Progenitor cell of endocrine pancreas (in vitro differentiated cells): ENCODE results near the gene UBTD1. TPM values are rescaled to one million over a fixed set of nuclear protein-coding genes. Genes with fewer than 3 reads are reported as not detected.
A peak's percentile ranks its signal among the peaks of the same experiment; 100 is the strongest.

Source experiments
- DNase-seq: peaks from one replicate; pipeline ENCODE4 v3.0.0; 2021; ENCODE audit warnings: low spot score; ENCODE audit not compliant: unreplicated experiment
- H3K27ac Mint-ChIP-seq: 2 replicates; pipeline ENCODE4 v1.8.0; 2021; ENCODE audit warnings: mild to moderate bottlenecking, moderate library complexity, mixed read lengths
- H3K27me3 Mint-ChIP-seq: 2 replicates; pipeline ENCODE4 v1.8.0; 2021; ENCODE audit warnings: mixed read lengths
- H3K36me3 Mint-ChIP-seq: 2 replicates; pipeline ENCODE4 v1.8.0; 2022; ENCODE audit warnings: mixed read lengths; ENCODE audit not compliant: insufficient read depth
- H3K4me1 Mint-ChIP-seq: 2 replicates; pipeline ENCODE4 v1.8.0; 2021; ENCODE audit warnings: low read depth, mixed read lengths
- H3K4me3 Mint-ChIP-seq: 2 replicates; pipeline ENCODE4 v1.8.0; 2021; ENCODE audit warnings: low read depth, mild to moderate bottlenecking, moderate library complexity, mixed read lengths
- H3K9me3 Mint-ChIP-seq: 2 replicates; pipeline ENCODE4 v1.8.0; 2021; ENCODE audit warnings: low read depth, mixed read lengths
- total RNA-seq: library from RNA; stranded (reverse); gene quantifications from 2 replicates; pipeline ENCODE4 v1.2.1, GENCODE V29; 2021
- TF ChIP-seq, protein P1 (sequence below): fragments of 200-600 bp; sonication (generic); IDR thresholded peaks from one replicate; pipeline ENCODE4 v1.5.0; 2021; ENCODE audit warnings: antibody characterized with exemption, mild to moderate bottlenecking; ENCODE audit not compliant: unreplicated experiment

UBTD1 gene
- total RNA-seq, 1 donor from 2014 or later: 9.0 TPM

DNA sequence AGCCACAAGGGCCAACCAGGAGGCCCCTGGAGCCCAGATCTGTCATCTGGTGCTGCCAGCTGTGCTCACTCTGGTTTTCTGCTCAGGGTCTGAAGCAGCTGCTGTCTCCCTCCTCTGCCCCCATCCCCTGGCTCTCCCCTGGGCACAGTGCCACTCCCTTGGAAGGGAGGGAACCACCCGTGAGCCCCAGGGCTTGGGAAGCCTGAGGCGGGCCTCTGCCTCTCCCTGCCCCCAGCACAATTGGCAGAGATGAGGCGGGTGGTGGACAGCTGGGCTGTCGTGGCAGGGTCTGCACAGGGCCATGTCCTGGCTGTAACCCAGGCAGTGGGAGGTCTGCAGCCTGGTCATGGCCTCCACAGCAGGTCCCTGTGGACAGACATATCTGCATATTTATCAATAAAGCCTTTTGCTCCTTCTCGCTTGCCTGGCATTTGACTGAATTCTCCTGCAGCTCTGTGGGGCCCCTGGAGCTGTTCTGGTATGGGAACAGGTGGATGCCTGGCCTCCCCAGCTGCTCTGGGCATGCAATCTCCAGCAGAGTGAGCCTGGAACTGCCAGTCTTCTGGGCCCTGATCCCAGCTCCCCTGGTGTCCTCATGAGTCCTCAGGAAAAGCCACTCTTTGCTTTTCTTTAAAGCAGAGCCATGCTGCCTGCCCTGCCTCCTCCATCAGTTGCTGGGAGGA, 72.2 kb downstream of the UBTD1 start:
- no peak overlapping the region for H3K27ac Mint-ChIP-seq
- no peaks in the 10 kb centered on the region for H3K9me3 Mint-ChIP-seq
- no peak overlapping the region for H3K4me3 Mint-ChIP-seq
- H3K27me3 Mint-ChIP-seq: no peaks in the 10 kb centered on the region
- no peaks in the 10 kb centered on the region for H3K4me1 Mint-ChIP-seq
- DNase-seq: no peak
- H3K36me3 Mint-ChIP-seq: no peaks in the 10 kb centered on the region
- TF ChIP-seq, protein P1, sequence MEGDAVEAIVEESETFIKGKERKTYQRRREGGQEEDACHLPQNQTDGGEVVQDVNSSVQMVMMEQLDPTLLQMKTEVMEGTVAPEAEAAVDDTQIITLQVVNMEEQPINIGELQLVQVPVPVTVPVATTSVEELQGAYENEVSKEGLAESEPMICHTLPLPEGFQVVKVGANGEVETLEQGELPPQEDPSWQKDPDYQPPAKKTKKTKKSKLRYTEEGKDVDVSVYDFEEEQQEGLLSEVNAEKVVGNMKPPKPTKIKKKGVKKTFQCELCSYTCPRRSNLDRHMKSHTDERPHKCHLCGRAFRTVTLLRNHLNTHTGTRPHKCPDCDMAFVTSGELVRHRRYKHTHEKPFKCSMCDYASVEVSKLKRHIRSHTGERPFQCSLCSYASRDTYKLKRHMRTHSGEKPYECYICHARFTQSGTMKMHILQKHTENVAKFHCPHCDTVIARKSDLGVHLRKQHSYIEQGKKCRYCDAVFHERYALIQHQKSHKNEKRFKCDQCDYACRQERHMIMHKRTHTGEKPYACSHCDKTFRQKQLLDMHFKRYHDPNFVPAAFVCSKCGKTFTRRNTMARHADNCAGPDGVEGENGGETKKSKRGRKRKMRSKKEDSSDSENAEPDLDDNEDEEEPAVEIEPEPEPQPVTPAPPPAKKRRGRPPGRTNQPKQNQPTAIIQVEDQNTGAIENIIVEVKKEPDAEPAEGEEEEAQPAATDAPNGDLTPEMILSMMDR: no peak

DNA sequence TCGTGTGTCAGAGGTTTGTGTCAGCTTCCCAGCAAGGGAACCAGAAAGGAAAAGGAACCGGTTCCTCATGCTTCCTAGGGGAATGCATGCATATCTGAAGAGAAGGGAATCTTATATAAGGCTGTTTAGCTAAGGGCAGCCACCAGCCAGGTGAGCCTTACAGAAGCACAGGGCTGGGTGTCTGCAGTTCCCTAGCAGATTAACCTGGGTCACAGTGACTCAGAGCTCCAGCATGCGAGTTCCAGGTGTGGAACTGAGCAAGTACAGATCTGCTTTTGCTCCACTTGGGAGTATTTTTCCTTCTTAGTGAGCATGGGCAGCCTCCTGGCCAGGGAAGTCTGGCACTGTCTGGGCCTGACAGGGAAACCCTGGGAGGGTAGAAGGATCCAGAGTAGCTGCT, 72.9 kb downstream of the UBTD1 start:
- DNase-seq: no peak
- no peak overlapping the region for H3K4me3 Mint-ChIP-seq
- H3K36me3 Mint-ChIP-seq: no peaks in the 10 kb centered on the region
- H3K27ac Mint-ChIP-seq: no peak overlapping the region
- no peaks in the 10 kb centered on the region for H3K4me1 Mint-ChIP-seq
- H3K27me3 Mint-ChIP-seq: no peaks in the 10 kb centered on the region
- H3K9me3 Mint-ChIP-seq: no peaks in the 10 kb centered on the region
- TF ChIP-seq, protein P1: no peak

DNA sequence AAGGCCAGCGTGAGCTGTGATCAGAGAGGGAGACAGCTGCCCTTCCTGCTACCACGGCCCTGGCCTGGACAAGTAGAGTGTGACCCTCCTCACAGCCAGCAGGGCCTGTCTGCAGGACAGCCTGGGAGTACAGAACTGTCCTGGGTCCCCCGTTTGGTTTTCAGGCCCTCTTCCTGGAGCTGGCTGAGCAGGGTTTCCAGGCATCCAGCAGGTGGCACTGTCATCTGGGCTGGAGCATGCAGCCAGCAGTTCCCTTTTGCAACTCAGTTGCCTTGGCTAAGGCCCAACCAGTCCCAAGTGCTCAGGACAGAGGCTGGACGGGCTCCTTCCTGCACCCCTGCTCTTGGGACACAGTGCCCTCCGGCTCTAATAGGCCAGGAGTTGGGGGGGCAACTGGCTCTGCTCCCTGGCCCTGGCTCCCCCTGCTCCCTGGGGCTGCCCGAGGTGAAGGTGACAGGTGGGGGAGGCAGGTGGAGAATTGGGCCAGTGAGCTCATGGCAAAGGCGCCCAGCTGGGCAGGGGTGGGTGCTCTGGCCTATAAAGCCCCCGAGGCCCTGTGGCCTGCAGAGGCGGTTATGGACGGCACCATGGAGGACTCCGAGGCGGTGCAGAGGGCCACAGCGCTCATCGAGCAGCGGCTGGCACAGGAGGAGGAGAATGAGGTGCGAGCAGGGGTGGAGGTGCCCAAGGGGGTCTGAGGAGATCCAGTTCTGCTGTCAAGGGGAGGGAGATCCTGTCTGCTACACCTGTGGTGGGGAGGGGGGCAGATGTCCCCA, 73.7 kb downstream of the UBTD1 start, which contains the start of gene ANKRD2:
Gene ANKRD2, plus strand, starts transcription at position 566 of the 776 bp plus-strand sequence. Its CDS starts 10 bp downstream, at position 576.
- H3K27ac Mint-ChIP-seq: no peak within 1 kb of the TSS
- TF ChIP-seq, protein P1: peak; percentile 83
- peak; percentile 55 for DNase-seq
- H3K4me1 Mint-ChIP-seq: no peaks in the 10 kb centered on the region
- no peak within 1 kb of the TSS for H3K4me3 Mint-ChIP-seq
- H3K36me3 Mint-ChIP-seq: no peaks in the 10 kb centered on the region
- no peaks in the 10 kb centered on the region for H3K9me3 Mint-ChIP-seq
- no peaks in the 10 kb centered on the region for H3K27me3 Mint-ChIP-seq

DNA sequence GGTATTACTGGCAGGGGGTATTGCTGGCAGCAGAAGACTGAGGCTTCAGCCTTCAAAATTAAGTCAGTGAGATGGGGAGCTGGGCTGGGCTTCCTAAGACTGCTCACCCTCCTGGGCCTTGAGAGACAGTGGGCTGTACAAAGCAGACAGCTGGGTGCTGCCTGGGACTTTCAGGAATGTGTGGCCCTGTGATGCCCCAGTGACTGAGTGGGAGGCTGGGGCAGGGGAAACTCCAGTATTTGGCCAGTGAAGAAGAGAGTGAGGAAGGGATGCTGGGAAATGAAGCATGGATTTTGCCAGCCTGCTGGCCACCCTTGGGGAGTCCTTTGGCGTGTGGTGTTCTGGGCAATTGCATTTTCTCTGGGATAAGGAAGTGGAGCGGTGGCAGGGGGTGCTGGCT, 74.3 kb downstream of the UBTD1 start:
- TF ChIP-seq, protein P1: no peak
- Mint-ChIP-seq H3K36me3 (no peaks in the 10 kb centered on the region), H3K4me1 (no peaks in the 10 kb centered on the region), H3K27me3 (no peaks in the 10 kb centered on the region), H3K27ac (no peak overlapping the region), H3K9me3 (no peaks in the 10 kb centered on the region), H3K4me3 (no peak overlapping the region)
- no peak for DNase-seq

DNA sequence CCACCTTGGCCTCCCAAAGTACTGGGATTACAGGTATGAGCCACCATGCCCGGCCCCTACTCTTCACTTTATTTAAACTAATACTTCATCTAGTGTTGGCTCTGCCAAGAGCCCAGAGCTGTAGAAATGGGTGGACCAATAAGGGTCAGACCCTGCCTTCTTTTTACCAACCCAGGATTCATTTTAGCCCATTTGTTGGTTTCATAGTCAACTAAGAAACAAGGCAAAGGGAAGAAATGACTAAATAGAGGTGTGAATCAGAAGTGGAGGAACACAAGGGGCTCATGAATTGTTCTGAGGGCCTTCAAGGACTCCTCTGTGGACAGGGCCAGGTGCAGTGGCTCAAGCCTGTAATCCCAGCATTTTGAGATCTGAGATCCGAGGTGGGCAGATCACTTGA, 74.9 kb downstream of the UBTD1 start:
- no peaks in the 10 kb centered on the region for H3K4me1 Mint-ChIP-seq
- TF ChIP-seq, protein P1: no peak
- H3K4me3 Mint-ChIP-seq: no peak overlapping the region
- no peaks in the 10 kb centered on the region for H3K27me3 Mint-ChIP-seq
- H3K36me3 Mint-ChIP-seq: no peaks in the 10 kb centered on the region
- no peaks in the 10 kb centered on the region for H3K9me3 Mint-ChIP-seq
- H3K27ac Mint-ChIP-seq: no peak overlapping the region
- DNase-seq: no peak
